Activated CD4-positive, alpha-beta T cell treated with anti-CD3 and anti-CD28 coated beads, Interleukin-2, amount 50 U/mL, for 4 hours (primary cell): Measurements from ENCODE around the gene MAP4K3.
A peak's percentile ranks its signal among the peaks of the same experiment; 100 is the strongest.

Experiments used
- DNase-seq, 2 experiments: peaks; one replicate each; pipeline ENCODE4 v3.0.0-alpha.2; 2020

MAP4K3 gene

GRCh38 chr2:39437522-39438296, 624 bp upstream of the MAP4K3 start:
- peak; percentile 21 to 24 for DNase-seq

GRCh38 chr2:39435741-39436591, 1.1 kb downstream of the MAP4K3 start:
- no peak for DNase-seq

GRCh38 chr2:39435234-39435633, 1.9 kb downstream of the MAP4K3 start:
- no peak for DNase-seq

- no peak for DNase-seq
These were observed 2.7 kb downstream of the MAP4K3 start for GRCh38 chr2:39434233-39434897.

GRCh38 chr2:39433586-39434195, 3.4 kb downstream of the MAP4K3 start:
- DNase-seq, result no peak

- no peak for DNase-seq
These were observed 4.4 kb downstream of the MAP4K3 start for GRCh38 chr2:39432701-39433100.

GRCh38 chr2:39431592-39432316, 5.3 kb downstream of the MAP4K3 start:
- DNase-seq, result no peak

- no peak for DNase-seq
These were observed 7.3 kb downstream of the MAP4K3 start for GRCh38 chr2:39429746-39430145.

GRCh38 chr2:39424951-39425350, 12.1 kb downstream of the MAP4K3 start:
- DNase-seq, result no peak

GRCh38 chr2:39422700-39423099, 14.4 kb downstream of the MAP4K3 start:
- no peak for DNase-seq

- no peak for DNase-seq
These were observed 15.7 kb downstream of the MAP4K3 start for GRCh38 chr2:39421354-39421753.

- DNase-seq, result no peak
These were observed 17.5 kb downstream of the MAP4K3 start for GRCh38 chr2:39419282-39420223.

GRCh38 chr2:39418491-39418890, 18.6 kb downstream of the MAP4K3 start:
- DNase-seq, result no peak

- no peak for DNase-seq
These were observed 20.9 kb downstream of the MAP4K3 start for GRCh38 chr2:39416140-39416539.

GRCh38 chr2:39413063-39413737, 23.9 kb downstream of the MAP4K3 start:
- no peak for DNase-seq

GRCh38 chr2:39411181-39411944, 25.7 kb downstream of the MAP4K3 start:
- no peak for DNase-seq

- no peak for DNase-seq
These were observed 27.2 kb downstream of the MAP4K3 start for GRCh38 chr2:39409697-39410389.

GRCh38 chr2:39408351-39409136, 28.5 kb downstream of the MAP4K3 start:
- no peak for DNase-seq
